ENCODE measurements around the gene SLC35G2. TPM values are rescaled to one million over a fixed set of nuclear protein-coding genes. Genes with fewer than 3 reads are reported as not detected.

Gene SLC35G2
- total RNA-seq, 1 experiment from 2014 or later = 6.6 TPM

DNA sequence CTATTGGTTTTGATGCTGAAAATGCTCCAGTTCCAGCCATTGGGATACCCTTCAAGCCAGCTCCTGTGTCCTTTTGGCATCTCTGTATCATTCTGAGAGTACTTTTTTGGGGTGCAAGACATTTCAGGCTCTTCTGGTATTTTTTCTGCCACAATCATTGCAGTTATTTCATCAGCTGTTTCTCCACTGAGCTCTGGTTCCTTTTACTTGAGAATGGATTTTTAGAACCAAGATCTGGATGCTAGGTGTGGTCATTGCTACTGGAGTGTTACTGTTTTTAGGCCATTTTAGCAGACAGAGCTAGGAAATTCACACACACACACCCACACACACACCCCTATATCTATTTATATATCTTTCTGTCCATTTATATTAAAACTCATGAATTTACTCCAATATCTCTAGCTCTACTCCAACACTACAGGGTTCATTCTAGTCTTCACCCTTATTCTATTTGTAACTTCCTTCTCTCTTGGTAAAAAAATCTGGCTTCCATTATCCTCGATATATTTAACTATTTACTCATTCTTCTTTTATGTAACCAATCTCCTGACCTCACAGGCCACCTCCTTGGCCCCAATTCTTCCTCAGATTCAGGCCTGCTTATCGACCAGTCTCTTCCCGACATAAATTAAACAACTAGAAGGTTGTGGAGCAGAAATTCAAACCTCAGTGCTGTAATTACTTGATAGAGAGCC, 17.0 kb downstream of the SLC35G2 start:
- H3K27me3 ChIP-seq (ENCODE audit: insufficient read depth, low read length) = no peaks in the 10 kb centered on the region
- 100% methylated on average over 1 of the region's 3 CpGs for WGBS (ENCODE audit: extremely low coverage, insufficient read length, low lambda C conversion rate)
- H3K23ac ChIP-seq (ENCODE audit: insufficient read length, low read depth, low read length) = no peak overlapping the region
- H4K91ac ChIP-seq (ENCODE audit: insufficient read length, low read depth, low read length) = no peak overlapping the region
- H3K4ac ChIP-seq (ENCODE audit: low read depth, low read length) = no peak overlapping the region
- H3K56ac ChIP-seq (ENCODE audit: insufficient read length, low read depth, low read length) = no peak overlapping the region
- H3K4me1 ChIP-seq (ENCODE audit: insufficient read depth, low read length) = peaks cover 4% of the 10 kb centered on the region; the same call in 1 of the 2 replicates
- no peak overlapping the region for H3K27ac ChIP-seq (ENCODE audit: insufficient read length, low read depth, low read length)
- peaks cover 6% of the 10 kb centered on the region for H3K79me1 ChIP-seq (ENCODE audit: insufficient read depth, low read depth, low read length, poor library complexity, severe bottlenecking)
- H2AK5ac ChIP-seq (ENCODE audit: insufficient read length, low read length) = no peak overlapping the region
- H3K27me3 Mint-ChIP-seq (ENCODE audit: low read depth) = no peaks in the 10 kb centered on the region
- DNase-seq = no peak
- no peak overlapping the region for H3K9ac ChIP-seq (ENCODE audit: extremely low read depth, insufficient read length, low read length)
- H2AFZ ChIP-seq (ENCODE audit: low read length) = no peak overlapping the region
- no peak overlapping the region for H2BK15ac ChIP-seq (ENCODE audit: low read depth, low read length)
- no peak overlapping the region for H3K14ac ChIP-seq (ENCODE audit: insufficient read depth, low read length)
- no peak overlapping the region for H3K4me2 ChIP-seq (ENCODE audit: insufficient read depth, insufficient read length, low read length)
- no peaks in the 10 kb centered on the region for H4K20me1 ChIP-seq (ENCODE audit: control insufficient read depth, insufficient read depth, insufficient read length)
- H3K9me3 ChIP-seq (ENCODE audit: control insufficient read depth, low read depth, low read length) = no peaks in the 10 kb centered on the region
- H2BK5ac ChIP-seq (ENCODE audit: insufficient read length, low read length) = no peak overlapping the region
- H2BK12ac ChIP-seq (ENCODE audit: insufficient read length, low read depth, low read length) = no peak overlapping the region
- no peak overlapping the region for H3T11ph ChIP-seq (ENCODE audit: low read length)
- H3K4me3 Mint-ChIP-seq = no peak overlapping the region
- peaks cover 4 to 6% of the 10 kb centered on the region in 2 experiments; a peak in 3 of 5 replicates for H3K9me3 Mint-ChIP-seq
- no peak overlapping the region for H4K5ac ChIP-seq (ENCODE audit: insufficient read length, low read depth, low read length)
- H3K27ac Mint-ChIP-seq = peak overlapping the region in 2 of 3 experiments; percentile 15 to 20; a peak in 1 of 7 replicates
- H4K8ac ChIP-seq (replicated peaks; ENCODE audit: insufficient read length, low read depth, low read length) = no peak overlapping the region
- H3K79me2 ChIP-seq (ENCODE audit: insufficient read depth, low read length) = peaks cover 2% of the 10 kb centered on the region; the same call in 1 of the 2 replicates
- H3K23me2 ChIP-seq (ENCODE audit: insufficient read length, low read depth, low read length, poor library complexity, severe bottlenecking) = no peaks in the 10 kb centered on the region
- no peak overlapping the region for H2BK20ac ChIP-seq (ENCODE audit: low read depth, low read length, poor library complexity, severe bottlenecking)
- H3K36me3 Mint-ChIP-seq (ENCODE audit: insufficient read depth in 1 of 3, low read depth in 3 of 3) = peaks cover 0 to 13% (median 4%) of the 10 kb centered on the region in 3 experiments; a peak in 4 of 7 replicates
- peaks cover 17 to 18% of the 10 kb centered on the region in 2 experiments for H3K4me1 Mint-ChIP-seq
- no peak overlapping the region for H2BK120ac ChIP-seq (ENCODE audit: low read depth, low read length, poor library complexity, severe bottlenecking)
- TF ChIP-seq, protein P1, sequence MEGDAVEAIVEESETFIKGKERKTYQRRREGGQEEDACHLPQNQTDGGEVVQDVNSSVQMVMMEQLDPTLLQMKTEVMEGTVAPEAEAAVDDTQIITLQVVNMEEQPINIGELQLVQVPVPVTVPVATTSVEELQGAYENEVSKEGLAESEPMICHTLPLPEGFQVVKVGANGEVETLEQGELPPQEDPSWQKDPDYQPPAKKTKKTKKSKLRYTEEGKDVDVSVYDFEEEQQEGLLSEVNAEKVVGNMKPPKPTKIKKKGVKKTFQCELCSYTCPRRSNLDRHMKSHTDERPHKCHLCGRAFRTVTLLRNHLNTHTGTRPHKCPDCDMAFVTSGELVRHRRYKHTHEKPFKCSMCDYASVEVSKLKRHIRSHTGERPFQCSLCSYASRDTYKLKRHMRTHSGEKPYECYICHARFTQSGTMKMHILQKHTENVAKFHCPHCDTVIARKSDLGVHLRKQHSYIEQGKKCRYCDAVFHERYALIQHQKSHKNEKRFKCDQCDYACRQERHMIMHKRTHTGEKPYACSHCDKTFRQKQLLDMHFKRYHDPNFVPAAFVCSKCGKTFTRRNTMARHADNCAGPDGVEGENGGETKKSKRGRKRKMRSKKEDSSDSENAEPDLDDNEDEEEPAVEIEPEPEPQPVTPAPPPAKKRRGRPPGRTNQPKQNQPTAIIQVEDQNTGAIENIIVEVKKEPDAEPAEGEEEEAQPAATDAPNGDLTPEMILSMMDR (conservative IDR thresholded peaks at IDR 0.05) = no peak
- H3K18ac ChIP-seq (ENCODE audit: insufficient read length, low read depth, low read length) = no peak overlapping the region

Data from H9 (cell line).